ENCODE results near the gene PRPF38B.

Gene PRPF38B

GRCh38 chr1:108646648-108647269 lies 45.4 kb upstream of the PRPF38B start:
- H3K27me3 ChIP-seq = no peaks in the 10 kb centered on the region
- H3K9me3 ChIP-seq = no peaks in the 10 kb centered on the region
- no peak for TF ChIP-seq CTCF (IDR thresholded peaks at IDR 0.05; ENCODE audit: low read depth, low read length)
- H3K4me3 ChIP-seq (ENCODE audit: low read depth, low read length) = no peak overlapping the region
- H3K4me1 ChIP-seq = no peaks in the 10 kb centered on the region
- H3K36me3 ChIP-seq = no peaks in the 10 kb centered on the region
- no peak for DNase-seq

- Histone ChIP-seq H3K4me1 (no peaks in the 10 kb centered on the region), H3K36me3 (no peaks in the 10 kb centered on the region), H3K4me3 (ENCODE audit: low read depth, low read length) (no peak overlapping the region), H3K9me3 (no peaks in the 10 kb centered on the region), H3K27me3 (peaks cover 7% of the 10 kb centered on the region)
- DNase-seq = no peak
- TF ChIP-seq CTCF (IDR thresholded peaks at IDR 0.05; ENCODE audit: low read depth, low read length) = no peak
These were observed 38.5 kb upstream of the PRPF38B start for GRCh38 chr1:108653431-108654105.

GRCh38 chr1:108657356-108658080 lies 34.6 kb upstream of the PRPF38B start:
- Histone ChIP-seq H3K9me3 (peaks cover 4% of the 10 kb centered on the region), H3K36me3 (no peaks in the 10 kb centered on the region), H3K27me3 (peaks cover 18% of the 10 kb centered on the region), H3K4me1 (no peaks in the 10 kb centered on the region), H3K4me3 (ENCODE audit: low read depth, low read length) (no peak overlapping the region)
- no peak for DNase-seq
- no peak for TF ChIP-seq CTCF (IDR thresholded peaks at IDR 0.05; ENCODE audit: low read depth, low read length)

- no peak for DNase-seq
- Histone ChIP-seq H3K4me1 (no peaks in the 10 kb centered on the region), H3K4me3 (ENCODE audit: low read depth, low read length) (no peak within 1 kb of the TSS)
These were observed 31.0 kb upstream of the PRPF38B start, which contains the start of gene HENMT1 for GRCh38 chr1:108661030-108661609. TSS of gene HENMT1 (minus strand) at chr1:108661093. CDS start at chr1:108659884, 1,209 bp downstream.

GRCh38 chr1:108663074-108663473 lies 29.0 kb upstream of the PRPF38B start:
- DNase-seq = no peak

More at GRCh38 chr1:108661030-108661609, 31.0 kb upstream of the PRPF38B start, which contains the start of gene HENMT1:
- no peak for TF ChIP-seq CTCF (IDR thresholded peaks at IDR 0.05; ENCODE audit: low read depth, low read length)
- Histone ChIP-seq H3K9me3 (peaks cover 4% of the 10 kb centered on the region), H3K36me3 (no peaks in the 10 kb centered on the region), H3K27me3 (peaks cover 11% of the 10 kb centered on the region)

More at GRCh38 chr1:108663074-108663473, 29.0 kb upstream of the PRPF38B start:
- no peaks in the 10 kb centered on the region for H3K36me3 ChIP-seq
- no peak for TF ChIP-seq CTCF (IDR thresholded peaks at IDR 0.05; ENCODE audit: low read depth, low read length)
- no peaks in the 10 kb centered on the region for H3K4me1 ChIP-seq
- peaks cover 4% of the 10 kb centered on the region for H3K9me3 ChIP-seq
- no peak overlapping the region for H3K4me3 ChIP-seq (ENCODE audit: low read depth, low read length)
- H3K27me3 ChIP-seq = peaks cover 11% of the 10 kb centered on the region

All from BE2C (cell line).